Fibroblast of the aortic adventitia (primary cell): ENCODE measurements around the gene CFAP107. TPM values are rescaled to one million over a fixed set of nuclear protein-coding genes. Genes with fewer than 3 reads are reported as not detected.
A peak's percentile ranks its signal among the peaks of the same experiment; 100 is the strongest.

ENCODE experiments used
- DNase-seq: peaks from one replicate; pipeline ENCODE4 v3.0.0-alpha.2; 2010; ENCODE audit warnings: low read depth
- H3K4me3 ChIP-seq: 2 replicates; pipeline ENCODE4 v1.5.1; 2011; ENCODE audit warnings: low read depth, mild to moderate bottlenecking, control low read depth, low read length, moderate library complexity
- total RNA-seq: library from RNA; depleted of rRNA; stranded (reverse); fragments of >200 nt; gene quantifications from 2 replicates; pipeline ENCODE4 v1.2.3, GENCODE V29; 2012; ENCODE audit warnings: low replicate concordance
- TF ChIP-seq, protein P1 (sequence below): IDR thresholded peaks from 2 replicates; pipeline ENCODE4 v1.5.1; 2011; ENCODE audit warnings: mild to moderate bottlenecking, low read length, control low read depth, inconsistent platforms; ENCODE audit not compliant: insufficient read depth

The CFAP107 gene
- total RNA-seq, 1 donor, result not detected

GRCh38 chr1:12738934-12739333 is 7.1 kb upstream of the CFAP107 start:
- H3K4me3 ChIP-seq, result no peak overlapping the region
- TF ChIP-seq, protein P1, sequence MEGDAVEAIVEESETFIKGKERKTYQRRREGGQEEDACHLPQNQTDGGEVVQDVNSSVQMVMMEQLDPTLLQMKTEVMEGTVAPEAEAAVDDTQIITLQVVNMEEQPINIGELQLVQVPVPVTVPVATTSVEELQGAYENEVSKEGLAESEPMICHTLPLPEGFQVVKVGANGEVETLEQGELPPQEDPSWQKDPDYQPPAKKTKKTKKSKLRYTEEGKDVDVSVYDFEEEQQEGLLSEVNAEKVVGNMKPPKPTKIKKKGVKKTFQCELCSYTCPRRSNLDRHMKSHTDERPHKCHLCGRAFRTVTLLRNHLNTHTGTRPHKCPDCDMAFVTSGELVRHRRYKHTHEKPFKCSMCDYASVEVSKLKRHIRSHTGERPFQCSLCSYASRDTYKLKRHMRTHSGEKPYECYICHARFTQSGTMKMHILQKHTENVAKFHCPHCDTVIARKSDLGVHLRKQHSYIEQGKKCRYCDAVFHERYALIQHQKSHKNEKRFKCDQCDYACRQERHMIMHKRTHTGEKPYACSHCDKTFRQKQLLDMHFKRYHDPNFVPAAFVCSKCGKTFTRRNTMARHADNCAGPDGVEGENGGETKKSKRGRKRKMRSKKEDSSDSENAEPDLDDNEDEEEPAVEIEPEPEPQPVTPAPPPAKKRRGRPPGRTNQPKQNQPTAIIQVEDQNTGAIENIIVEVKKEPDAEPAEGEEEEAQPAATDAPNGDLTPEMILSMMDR, result no peak
- DNase-seq, result no peak

GRCh38 chr1:12739613-12740012 is 6.4 kb upstream of the CFAP107 start:
- DNase-seq, result no peak
- H3K4me3 ChIP-seq, result no peak overlapping the region
- TF ChIP-seq, protein P1, result no peak

- TF ChIP-seq, protein P1, result no peak
- no peak overlapping the region for H3K4me3 ChIP-seq
- no peak for DNase-seq
These were observed 4.1 kb upstream of the CFAP107 start for GRCh38 chr1:12741946-12742345.

DNA sequence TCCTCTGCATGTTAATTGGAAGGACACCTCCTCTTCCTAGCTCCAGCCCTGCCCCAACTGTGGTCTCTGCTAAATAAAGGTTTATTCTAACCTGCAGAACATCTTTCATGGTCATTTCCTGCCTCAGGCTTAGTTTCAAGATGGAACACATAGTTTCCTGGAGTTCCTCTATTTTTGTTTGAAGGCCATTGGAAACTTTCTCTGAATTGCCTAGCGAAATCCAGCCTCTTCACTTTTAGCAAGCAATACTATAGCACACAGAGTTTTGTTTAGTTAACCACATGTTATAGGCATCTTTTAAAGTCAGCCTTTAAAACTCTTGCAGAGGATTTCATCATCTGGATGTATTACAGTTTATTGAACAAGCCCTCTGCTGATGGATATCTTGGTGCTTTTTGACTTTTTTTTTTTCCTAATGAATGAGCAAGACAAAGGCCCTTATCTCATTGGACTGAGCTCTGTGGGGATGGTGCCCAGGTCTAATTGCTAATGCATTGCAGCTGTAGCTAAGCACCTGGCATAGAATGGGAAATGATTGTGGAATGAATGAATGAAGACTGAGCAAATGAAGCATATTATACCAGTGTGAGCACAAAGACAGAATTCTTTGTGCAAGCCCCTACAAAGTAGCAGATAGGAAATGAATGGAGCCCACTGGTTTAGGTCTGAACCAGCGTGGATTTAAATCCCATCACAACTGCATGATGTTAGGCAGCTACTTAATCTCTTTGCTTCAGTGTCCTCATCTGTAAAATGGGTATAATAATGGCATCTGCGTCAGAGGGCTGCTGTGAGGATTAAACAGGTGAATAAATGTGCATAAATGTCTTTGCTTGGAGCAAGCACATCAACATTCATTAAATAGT is 641 bp upstream of the CFAP107 start:
- TF ChIP-seq, protein P1, result no peak
- H3K4me3 ChIP-seq, result no peak overlapping the region
- peak; percentile 72 for DNase-seq

GRCh38 chr1:12748778-12749355 is 2.9 kb downstream of the CFAP107 start:
- TF ChIP-seq, protein P1, result no peak
- no peak for DNase-seq
- H3K4me3 ChIP-seq, result no peak overlapping the region

- no peak for DNase-seq
- TF ChIP-seq, protein P1, result no peak
- no peak overlapping the region for H3K4me3 ChIP-seq
These were observed 8.7 kb downstream of the CFAP107 start for GRCh38 chr1:12754738-12755137.
